Pancreas (tissue), 10 donors: ENCODE measurements around the gene TEX55. TPM values are rescaled to one million over a fixed set of nuclear protein-coding genes. Genes with fewer than 3 reads are reported as not detected.
A peak's percentile ranks its signal among the peaks of the same experiment; 100 is the strongest.
"Not testable (repeated sequence)": the region's sequence is repeated elsewhere in the genome, so short reads cannot be mapped to it uniquely, and the experiment has no call there.

ENCODE experiments used
- ATAC-seq, 4 donors: fragments of 200-7000 bp; cut with Tn5 transposase; one replicate each; pipeline versions ENCODE4 v1.8.0 to v1.9.1; 2020; ENCODE audit warnings: mild to moderate bottlenecking in 4 of 4, moderate library complexity in 4 of 4
- DNase-seq, 6 donors: peaks; one replicate each; pipeline ENCODE4 v3.0.0-alpha.2; 2020
- FAIRE-seq: peaks from 2 replicates; lab custom pipeline; 2012; peaks lifted over from hg19 to GRCh38; lab: Jason Lieb, UNC
- H3K27ac ChIP-seq, 4 donors: fragments of 200-600 bp; sonication (generic); 1 replicate in 3 of 4; 2 replicates in 1 of 4; pipeline versions ENCODE4 v1.5.0 to v1.8.0; 2020
- H3K27me3 ChIP-seq, 4 donors: fragments of 200-600 bp; one replicate each; pipeline ENCODE4 v1.8.0; 2021
- H3K36me3 ChIP-seq, 3 donors: fragments of 200-600 bp; sonication (generic) in 1 of 3; one replicate each; pipeline versions ENCODE4 v1.5.0 to v1.8.0; 2020 to 2021
- H3K4me1 ChIP-seq, 3 donors: fragments of 200-600 bp; one replicate each; pipeline ENCODE4 v1.8.0; 2021
- H3K4me3 ChIP-seq, 4 donors: fragments of 200-600 bp; sonication (generic) in 2 of 4; one replicate each; pipeline versions ENCODE4 v1.5.0 to v1.8.0; 2020 to 2021
- H3K9me3 ChIP-seq, 4 donors: fragments of 200-600 bp; one replicate each; pipeline ENCODE4 v1.8.0; 2021
- WGBS, 2 donors: extraction: QIAGEN DNeasy Blood & Tissue Kit; methylation state at CpG; one replicate each; pipeline ENCODE4 v1.1.7; 2013; 5-methylcytosine and 5-hydroxymethylcytosine counted together
- intact Hi-C, 3 donors: fragments of 100-400 bp; cut with DNase I; formaldehyde crosslinking; loops; one replicate each; pipeline versions ENCODE4 v1.11.1 to v1.14.2; 2022
- polyA plus RNA-seq, 2 donors: library from polyadenylated mRNA; stranded (reverse); fragments of 200-250 nt; gene quantifications; one replicate each; pipeline ENCODE4 v1.2.3, GENCODE V29; 2013
- total RNA-seq, 6 donors: library from RNA; stranded (reverse); fragmentation: NEBNext Ultra II Directional in 4 of 6; extraction: Animal tissue kit (Norgen Biotek cat#: 25700) in 4 of 6; gene quantifications; one replicate each; pipeline versions ENCODE4 v1.2.1 to v1.2.4, GENCODE V29; 2021 to 2023
- TF ChIP-seq, protein P1 (sequence below), 4 donors: fragments of 200-600 bp; sonication (generic) in 3 of 4; IDR thresholded peaks; one replicate each; pipeline versions ENCODE4 v1.5.0 to v1.8.0; 2021; ENCODE audit warnings: antibody characterized with exemption in 4 of 4
- donor health status: healthy with polysubstance abuse.
- donor health status: DM: no; HTN: no; CAD: no; lungs with moderate emphysema.
- donor health status: DM: no; HTN: no; CAD: no.
- donor health status: control.
- donor health status: control.
- donor health status: Bipolar disorder and iron deficiency.
- donor health status: DM: yes; HTN: yes; CAD: no.
- donor health status: DM: no; HTN: no; CAD: no.
- donor health status: DM: no; HTN: no; CAD: no.
- donor health status: DM: yes; HTN: yes; CAD: no.

The TEX55 gene
- total and polyA plus RNA-seq, 8 donors, result not detected

- intact Hi-C loops, result no loop called here
- Histone ChIP-seq H3K4me1 (peaks cover 4 to 12% (median 8%) of the 10 kb centered on the region in 3 donors), H3K9me3 (no peaks in the 10 kb centered on the region), H3K4me3 (no peak overlapping the region), H3K27me3 (no peaks in the 10 kb centered on the region), H3K27ac (no peak overlapping the region), H3K36me3 (no peaks in the 10 kb centered on the region)
- no peak for DNase-seq
- no peak for ATAC-seq
- TF ChIP-seq, protein P1, sequence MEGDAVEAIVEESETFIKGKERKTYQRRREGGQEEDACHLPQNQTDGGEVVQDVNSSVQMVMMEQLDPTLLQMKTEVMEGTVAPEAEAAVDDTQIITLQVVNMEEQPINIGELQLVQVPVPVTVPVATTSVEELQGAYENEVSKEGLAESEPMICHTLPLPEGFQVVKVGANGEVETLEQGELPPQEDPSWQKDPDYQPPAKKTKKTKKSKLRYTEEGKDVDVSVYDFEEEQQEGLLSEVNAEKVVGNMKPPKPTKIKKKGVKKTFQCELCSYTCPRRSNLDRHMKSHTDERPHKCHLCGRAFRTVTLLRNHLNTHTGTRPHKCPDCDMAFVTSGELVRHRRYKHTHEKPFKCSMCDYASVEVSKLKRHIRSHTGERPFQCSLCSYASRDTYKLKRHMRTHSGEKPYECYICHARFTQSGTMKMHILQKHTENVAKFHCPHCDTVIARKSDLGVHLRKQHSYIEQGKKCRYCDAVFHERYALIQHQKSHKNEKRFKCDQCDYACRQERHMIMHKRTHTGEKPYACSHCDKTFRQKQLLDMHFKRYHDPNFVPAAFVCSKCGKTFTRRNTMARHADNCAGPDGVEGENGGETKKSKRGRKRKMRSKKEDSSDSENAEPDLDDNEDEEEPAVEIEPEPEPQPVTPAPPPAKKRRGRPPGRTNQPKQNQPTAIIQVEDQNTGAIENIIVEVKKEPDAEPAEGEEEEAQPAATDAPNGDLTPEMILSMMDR (IDR thresholded peaks at IDR 0.05), result no peak
- FAIRE-seq, result no peak
Measured at GRCh38 chr3:119156868-119157267, 10.9 kb downstream of the TEX55 start.

GRCh38 chr3:119157971-119158370 is 12.0 kb downstream of the TEX55 start:
- DNase-seq (no peak), FAIRE-seq (no peak), ATAC-seq (no peak)
- Histone ChIP-seq H3K4me1 (peaks cover 4 to 12% (median 8%) of the 10 kb centered on the region in 3 donors), H3K27ac (no peak overlapping the region), H3K9me3 (no peaks in the 10 kb centered on the region), H3K36me3 (no peaks in the 10 kb centered on the region), H3K4me3 (no peak overlapping the region), H3K27me3 (no peaks in the 10 kb centered on the region)
- intact Hi-C loops, result no loop called here
- WGBS, 2 donors, result 67 to 68% methylated on average over 2 of the region's 2 CpGs
- TF ChIP-seq, protein P1 (IDR thresholded peaks at IDR 0.05), result no peak

- ATAC-seq (no peak), FAIRE-seq (peak; percentile 9), DNase-seq (no peak)
- Histone ChIP-seq H3K36me3 (no peaks in the 10 kb centered on the region), H3K4me1 (peaks cover 4 to 12% (median 8%) of the 10 kb centered on the region in 3 donors), H3K4me3 (no peak overlapping the region), H3K27me3 (no peaks in the 10 kb centered on the region), H3K27ac (no peak overlapping the region), H3K9me3 (no peaks in the 10 kb centered on the region)
- TF ChIP-seq, protein P1 (IDR thresholded peaks at IDR 0.05), result no peak
- intact Hi-C loops, result no loop called here
- WGBS, 2 donors, result 26 to 31% methylated on average over 1 of the region's 1 CpG
Measured at GRCh38 chr3:119160361-119160760, 14.4 kb downstream of the TEX55 start.

- H3K27me3 ChIP-seq, result no peaks in the 10 kb centered on the region
- H3K4me1 ChIP-seq, result peaks cover 4 to 12% (median 8%) of the 10 kb centered on the region in 3 donors
- no peaks in the 10 kb centered on the region for H3K36me3 ChIP-seq
- intact Hi-C loops, result no loop called here
- no peak overlapping the region for H3K4me3 ChIP-seq
- FAIRE-seq, result no peak
- no peaks in the 10 kb centered on the region for H3K9me3 ChIP-seq
- peak in 3 of 4 donors; percentile 60 to 73 (median 66) for ATAC-seq
- TF ChIP-seq, protein P1 (IDR thresholded peaks at IDR 0.05), result no peak
- no peak for DNase-seq
- H3K27ac ChIP-seq, result no peak overlapping the region
- 8 to 18% methylated on average over 1 of the region's 1 CpG for whole genome bisulfite sequencing, 2 donors
Measured at GRCh38 chr3:119160815-119161214, 14.8 kb downstream of the TEX55 start.

DNA sequence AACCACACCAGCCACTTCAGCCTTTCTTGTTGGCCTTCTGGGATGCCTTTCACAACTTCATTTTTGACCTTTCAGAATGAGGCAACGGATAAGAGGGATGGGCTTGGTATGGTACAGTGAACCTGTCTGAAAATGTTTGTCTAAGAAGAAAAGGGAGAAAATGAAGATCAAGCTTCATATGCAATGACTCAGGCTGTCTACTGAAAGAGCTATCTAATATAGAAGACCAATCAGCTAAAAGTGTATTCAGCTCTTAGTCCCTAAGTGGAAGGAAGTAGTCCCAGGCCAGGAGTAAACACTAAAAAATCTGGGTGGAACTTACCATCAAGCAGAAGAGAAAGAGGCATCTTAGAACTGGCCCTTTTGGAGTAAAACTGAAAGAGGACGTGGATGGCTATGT is 15.3 kb downstream of the TEX55 start:
- Histone ChIP-seq H3K4me3 (no peak overlapping the region), H3K9me3 (no peaks in the 10 kb centered on the region), H3K27ac (no peak overlapping the region), H3K27me3 (no peaks in the 10 kb centered on the region), H3K36me3 (no peaks in the 10 kb centered on the region), H3K4me1 (peaks cover 4 to 12% (median 8%) of the 10 kb centered on the region in 3 donors)
- peak in 3 of 4 donors; percentile 24 to 48 (median 30) for ATAC-seq
- TF ChIP-seq, protein P1 (IDR thresholded peaks at IDR 0.05), result no peak
- 43 to 48% methylated on average over 2 of the region's 2 CpGs for WGBS, 2 donors
- FAIRE-seq, result no peak
- intact Hi-C loops, result no loop called here
- no peak for DNase-seq

DNA sequence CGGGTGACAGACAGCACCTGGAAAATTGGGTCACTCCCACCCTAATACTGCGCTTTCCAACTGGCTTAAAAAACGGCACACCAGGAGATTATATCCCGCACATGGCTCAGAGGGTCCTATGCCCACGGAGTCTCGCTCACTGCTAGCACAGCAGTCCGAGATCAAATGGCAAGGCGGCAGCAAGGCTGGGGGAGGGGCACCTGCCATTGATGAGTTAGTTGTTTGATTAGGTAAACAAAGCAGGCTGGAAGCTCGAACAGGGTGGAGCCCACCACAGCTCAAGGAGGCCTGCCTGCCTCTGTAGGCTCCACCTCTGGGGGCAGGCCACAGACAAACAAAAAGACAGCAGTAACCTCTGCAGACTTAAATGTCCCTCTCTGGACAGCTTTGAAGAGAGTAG is 18.8 kb downstream of the TEX55 start:
- H3K27ac ChIP-seq, H3K4me3 ChIP-seq, ATAC-seq, H3K27me3 ChIP-seq, H3K9me3 ChIP-seq, intact Hi-C loops, H3K36me3 ChIP-seq, FAIRE-seq, DNase-seq: not testable (repeated sequence)
- 75 to 82% methylated on average over 9 of the region's 9 CpGs for WGBS, 2 donors
- peaks cover 4 to 12% (median 8%) of the 10 kb centered on the region in 3 donors for H3K4me1 ChIP-seq
